Anterior cingulate cortex (tissue), 58 donors: ENCODE data around the gene DENND1A.
A peak's percentile ranks its signal among the peaks of the same experiment; 100 is the strongest.
"Not testable (repeated sequence)": the region's sequence is repeated elsewhere in the genome, so short reads cannot be mapped to it uniquely, and the experiment has no call there.

ENCODE experiments used
- DNase-seq, 58 donors: peaks; one replicate each; lab custom pipeline; 2025; lab: John Stamatoyannopoulos, UW

DENND1A gene

DNA sequence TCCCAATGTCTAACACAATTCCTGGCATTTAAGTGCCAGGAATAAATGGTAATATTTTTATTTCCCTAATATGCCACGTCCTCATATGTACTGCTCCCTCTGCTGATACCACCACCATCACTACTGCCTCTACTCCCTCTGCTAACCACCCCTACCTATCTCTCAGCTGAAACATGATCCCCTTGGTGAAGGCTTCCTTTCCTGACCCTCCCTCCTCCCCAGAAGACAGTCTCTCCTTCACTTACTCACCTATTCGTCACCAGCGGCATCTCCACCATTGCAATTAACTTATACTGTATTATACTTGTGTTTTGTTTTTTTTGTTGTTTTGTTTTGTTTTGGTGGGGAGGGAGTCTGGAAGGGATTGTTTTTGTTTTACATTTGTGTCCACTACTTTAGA lies 4.8 kb downstream of the DENND1A start:
- DNase-seq = no peak

DNA sequence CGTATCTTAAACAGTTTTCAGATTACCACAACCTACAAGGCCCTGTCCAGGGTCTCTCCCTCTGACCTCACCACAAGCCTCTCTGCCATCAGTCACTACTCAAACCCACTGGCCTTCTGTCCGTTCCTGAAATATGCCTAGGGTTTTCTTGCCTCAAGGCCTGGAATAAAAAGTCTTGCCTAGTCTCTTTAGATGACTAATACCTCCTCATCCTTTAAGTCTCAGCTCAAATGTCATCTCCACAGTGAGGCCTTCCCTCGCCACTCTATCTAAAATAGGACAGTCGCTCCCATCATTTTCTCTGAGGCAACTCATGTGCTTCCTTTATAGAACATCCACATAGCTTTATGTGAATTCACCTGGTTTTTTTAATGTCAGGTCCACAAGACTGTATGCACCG lies 5.2 kb downstream of the DENND1A start:
- no peak for DNase-seq

DNA sequence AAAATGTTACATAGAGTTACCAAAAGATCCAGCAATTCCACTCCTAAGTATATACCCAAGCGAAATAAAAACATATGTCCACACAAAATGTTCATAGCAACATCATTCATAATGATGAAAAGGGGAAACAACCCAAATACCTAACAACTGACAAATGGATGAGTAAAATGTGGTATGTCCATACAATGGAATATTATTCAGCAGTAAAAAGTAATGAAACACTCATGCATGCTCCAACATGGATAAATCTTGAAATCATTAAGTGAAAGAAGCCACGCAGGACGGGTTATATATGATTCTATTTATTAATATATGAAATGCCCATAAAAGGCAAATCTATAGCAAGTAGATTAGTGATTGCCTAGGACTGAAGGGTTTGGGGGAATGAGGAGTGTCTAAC lies 6.0 kb downstream of the DENND1A start:
- DNase-seq = no peak

DNA sequence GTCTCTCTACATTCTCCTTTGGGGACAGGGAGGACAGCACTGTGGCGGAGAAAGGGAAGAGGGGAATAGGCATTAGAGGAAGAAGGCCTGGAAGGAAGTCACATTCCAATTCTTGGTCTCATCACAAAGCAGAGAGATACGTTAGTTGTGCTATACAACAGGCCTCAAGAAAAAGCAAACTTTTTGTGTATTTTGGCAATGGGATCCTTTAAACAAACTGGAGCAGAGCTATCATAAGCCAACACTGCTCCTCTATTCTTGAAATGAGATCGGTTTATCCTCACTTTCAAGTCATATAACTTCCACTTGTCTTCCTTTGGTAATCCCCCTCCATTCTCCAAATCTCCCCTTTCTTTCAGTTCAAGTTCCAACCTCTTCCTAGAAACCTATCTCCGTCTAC lies 6.5 kb downstream of the DENND1A start:
- DNase-seq = no peak

DNA sequence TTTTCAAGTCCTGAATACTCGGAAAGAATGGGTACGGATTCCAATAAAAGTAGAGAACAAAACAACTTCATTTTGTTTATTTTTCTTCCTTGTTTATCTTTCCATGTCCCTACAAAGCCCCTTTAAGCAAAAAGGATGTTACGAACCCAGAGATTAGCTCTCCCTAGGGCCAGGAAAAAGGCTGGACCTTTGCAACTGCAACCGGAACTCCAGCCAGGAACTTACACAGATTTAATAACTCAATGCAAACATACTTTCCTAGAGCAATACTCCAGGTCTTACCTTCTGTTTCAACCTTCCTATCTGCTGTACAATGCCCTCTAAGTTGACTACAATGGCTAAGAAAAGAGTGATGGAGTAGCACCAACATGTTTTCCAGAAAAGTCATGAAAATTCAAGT lies 7.0 kb downstream of the DENND1A start:
- DNase-seq = no peak

DNA sequence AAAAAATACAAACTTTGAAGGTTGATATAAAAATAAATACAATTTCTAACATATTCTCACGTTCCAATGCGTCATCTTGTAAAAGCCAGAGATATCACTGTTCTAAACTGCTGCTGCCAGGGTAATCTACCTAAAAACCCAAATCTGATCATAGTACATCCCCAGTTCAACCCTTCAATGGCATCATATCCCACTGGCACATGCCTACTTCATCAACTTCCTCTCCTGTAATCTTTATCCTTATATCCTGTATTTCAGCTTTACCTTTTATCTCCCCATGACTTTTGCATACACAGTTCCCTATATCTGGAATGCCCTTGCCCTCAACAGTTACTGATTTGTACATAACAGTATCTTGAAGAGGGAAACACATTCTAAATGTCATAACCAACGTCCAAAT lies 7.5 kb downstream of the DENND1A start:
- no peak for DNase-seq

DNA sequence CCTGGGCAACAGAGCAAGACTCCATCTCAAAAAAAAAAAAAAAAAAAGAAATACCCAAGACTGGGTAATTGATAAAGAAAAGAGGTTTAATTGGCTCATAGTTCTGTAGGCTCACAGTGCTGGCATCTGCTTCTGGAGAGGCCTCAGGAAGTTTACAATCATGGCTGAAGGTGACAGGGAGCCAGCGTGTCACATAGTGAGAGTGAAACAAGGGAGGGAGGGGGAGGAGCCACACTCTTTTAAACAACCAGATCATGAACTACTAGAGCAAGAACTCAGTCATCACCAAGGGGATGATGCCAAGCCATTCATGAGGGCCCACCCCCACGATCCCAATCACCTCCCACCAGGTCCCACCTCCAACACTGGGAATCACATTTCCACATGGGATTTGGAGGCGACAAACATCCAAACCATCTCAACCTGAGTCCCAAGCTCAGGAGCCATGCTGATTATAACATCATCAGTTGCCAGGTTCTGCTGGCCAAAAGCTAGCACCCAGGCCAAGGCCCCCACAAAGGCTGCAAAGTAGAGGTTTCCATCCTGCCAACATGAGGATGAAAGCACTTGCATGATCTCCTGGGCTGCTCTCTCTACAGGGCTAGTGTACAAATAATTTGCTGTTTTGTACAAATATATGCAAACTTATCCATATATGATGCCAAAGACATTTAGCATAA lies 15.3 kb downstream of the DENND1A start:
- DNase-seq = no peak

DNA sequence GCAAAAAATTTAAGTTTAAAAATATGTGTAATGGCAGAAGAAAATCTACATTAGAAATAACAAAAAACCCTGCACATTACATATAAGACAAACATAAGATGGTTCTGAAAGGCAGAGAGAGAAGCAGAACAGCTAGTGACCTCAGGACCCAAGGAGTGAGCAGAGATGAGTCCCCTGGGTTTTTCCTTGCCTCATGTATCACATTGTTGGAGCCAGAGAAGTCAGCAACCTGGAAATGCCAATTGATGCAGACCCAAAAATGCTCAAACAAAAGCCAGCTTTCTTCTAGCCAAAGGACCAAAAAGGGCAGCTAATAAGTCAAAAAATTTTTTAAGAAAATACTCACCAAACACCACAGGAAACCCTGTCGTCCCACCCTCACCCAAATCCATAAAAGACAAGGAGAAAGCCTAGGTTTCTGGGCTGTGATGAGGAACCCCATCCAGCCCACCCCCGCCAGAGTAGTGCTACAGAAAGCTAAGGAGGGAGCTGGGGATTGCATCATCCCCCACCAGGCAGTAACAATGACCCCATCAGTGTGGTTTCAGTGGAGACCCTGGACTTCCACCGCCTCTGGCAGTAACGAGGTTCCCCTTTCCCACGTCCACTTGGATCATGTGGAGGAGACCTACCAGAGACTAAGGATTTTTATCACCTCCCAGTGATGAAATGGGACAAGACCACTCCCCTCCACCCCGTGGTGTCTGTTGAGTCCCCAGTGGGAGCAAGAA lies 17.6 kb downstream of the DENND1A start:
- no peak for DNase-seq

DNA sequence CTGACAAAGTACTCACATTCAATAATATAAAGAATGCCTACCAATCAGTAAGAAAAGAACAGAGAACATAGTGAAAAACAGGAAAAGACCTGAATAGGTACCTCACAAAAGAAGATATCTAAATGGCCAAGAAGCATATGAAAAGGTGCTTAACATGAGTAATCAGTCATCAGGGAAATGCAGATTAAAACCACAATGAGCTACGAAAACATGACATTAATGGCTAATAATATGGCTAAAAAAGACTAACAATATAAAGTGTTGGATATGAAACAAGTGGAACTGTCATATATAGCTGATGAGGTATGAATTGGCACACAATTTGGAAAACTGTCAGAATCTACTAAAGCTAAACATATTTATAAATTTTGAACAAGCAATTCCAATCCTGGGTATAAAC lies 18.9 kb downstream of the DENND1A start:
- DNase-seq = no peak

DNA sequence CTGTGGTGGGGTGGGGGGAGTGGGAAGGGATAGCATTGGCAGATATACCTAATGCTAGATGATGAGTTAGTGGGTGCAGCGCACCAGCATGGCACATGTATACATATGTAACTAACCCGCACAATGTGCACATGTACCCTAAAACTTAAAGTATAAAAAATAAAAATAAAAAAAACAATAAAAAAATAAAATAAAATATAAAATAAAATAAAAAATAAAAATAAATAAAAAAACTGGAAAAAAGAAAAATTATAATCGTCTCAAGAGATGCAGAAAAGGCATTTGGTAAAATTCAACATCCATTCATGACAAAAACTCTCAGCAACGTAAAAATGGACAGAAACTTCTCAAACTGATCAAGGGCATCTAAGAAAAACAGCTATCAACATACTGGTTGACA lies 20.7 kb downstream of the DENND1A start:
- not testable (repeated sequence) for DNase-seq

DNA sequence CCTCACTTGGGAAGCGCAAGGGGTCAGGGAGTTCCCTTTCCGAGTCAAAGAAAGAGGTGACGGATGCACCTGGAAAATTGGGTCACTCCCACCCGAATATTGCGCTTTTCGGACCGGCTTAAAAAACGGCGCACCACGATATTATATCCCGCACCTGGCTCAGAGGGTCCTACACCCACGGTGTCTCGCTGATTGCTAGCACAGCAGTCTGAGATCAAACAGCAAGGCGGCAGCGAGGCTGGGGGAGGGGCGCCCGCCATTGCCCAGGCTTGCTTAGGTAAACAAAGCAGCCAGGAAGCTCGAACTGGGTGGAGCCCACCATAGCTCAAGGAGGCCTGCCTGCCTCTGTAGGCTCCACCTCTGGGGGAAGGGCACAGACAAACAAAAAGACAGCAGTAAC lies 26.4 kb downstream of the DENND1A start:
- not testable (repeated sequence) for DNase-seq

DNA sequence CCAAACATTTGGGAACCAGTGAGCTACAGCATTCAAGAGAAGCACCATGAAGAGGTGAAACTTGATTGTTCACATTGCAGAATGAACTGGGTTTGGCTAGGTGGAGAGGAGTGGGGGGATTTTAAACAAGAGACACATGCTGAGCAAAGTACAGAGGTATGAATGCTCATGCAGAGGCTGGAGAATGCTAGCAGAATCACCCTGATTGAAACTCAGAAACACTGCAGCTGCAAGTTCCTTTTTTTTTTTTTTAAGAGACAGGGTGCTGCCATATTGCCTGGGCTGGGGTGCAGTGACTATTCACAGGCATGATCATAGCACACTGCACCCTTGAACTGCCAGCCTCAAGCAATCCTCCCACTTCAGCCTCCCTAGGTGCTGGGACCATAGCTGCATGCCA lies 35.1 kb downstream of the DENND1A start:
- DNase-seq = no peak

DNA sequence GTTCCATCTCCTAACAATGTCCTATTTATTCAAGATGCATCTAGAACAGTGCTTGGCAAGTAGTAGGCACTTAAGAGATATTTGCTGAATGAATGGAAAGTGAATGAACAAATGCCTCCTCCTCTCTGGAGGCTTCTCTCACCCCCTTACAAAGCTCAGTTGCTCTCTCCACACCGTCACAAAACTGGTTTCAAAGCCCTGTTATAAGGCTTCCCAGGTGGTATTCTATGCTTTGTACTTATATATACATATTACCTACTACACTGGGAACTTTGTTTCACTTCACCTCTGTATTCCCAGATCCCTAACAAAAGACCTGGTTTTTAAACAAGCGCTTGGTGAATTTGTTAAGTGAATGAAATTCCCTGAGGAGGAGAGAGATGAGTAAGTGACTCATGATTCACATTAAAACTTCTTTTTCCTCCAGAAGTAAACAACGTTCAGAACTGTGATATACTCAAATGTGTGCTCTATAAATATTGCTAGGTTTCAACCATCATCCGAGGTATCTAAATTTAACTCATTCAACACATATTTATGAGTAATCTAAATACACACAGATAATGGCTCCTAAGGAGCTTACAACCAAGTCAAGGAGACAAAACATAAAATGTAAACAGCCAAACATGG lies 36.0 kb downstream of the DENND1A start:
- no peak for DNase-seq

DNA sequence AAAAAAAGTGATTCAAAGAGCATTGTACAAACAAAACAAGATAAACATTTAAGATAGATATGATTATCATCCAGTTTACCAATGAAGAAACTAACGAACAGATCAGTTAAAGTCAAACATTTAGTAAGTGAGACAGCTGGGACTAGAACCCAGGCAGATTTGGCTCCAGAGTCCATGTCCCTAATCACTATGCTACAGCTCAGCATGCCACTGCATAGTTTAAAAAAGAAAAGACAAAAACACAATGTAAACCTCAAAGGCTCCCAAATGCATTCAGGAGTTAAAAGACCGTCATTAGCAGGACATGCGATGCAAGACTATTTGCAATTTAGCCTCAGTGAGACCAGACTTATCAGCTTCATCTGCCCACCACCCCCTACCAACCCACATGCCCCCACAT lies 36.8 kb downstream of the DENND1A start:
- no peak for DNase-seq

DNA sequence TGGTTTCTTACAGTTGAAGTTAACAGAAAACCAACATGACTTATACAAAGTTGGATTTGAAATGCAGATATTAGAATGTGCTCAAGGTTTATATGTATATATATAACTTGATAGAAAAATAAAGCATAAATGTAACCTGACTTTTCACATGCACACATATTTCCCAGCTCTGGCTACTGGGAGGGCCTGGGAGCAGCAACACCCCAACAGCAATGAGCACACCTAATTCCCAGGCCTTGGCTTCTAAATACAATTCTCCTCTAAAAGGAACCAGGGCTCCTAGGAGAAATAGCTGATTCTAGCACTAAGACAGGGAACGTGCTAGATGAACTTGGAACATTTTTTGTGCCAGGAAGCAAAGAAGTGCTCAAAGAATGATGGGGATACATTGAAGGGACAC lies 42.1 kb downstream of the DENND1A start:
- no peak for DNase-seq

DNA sequence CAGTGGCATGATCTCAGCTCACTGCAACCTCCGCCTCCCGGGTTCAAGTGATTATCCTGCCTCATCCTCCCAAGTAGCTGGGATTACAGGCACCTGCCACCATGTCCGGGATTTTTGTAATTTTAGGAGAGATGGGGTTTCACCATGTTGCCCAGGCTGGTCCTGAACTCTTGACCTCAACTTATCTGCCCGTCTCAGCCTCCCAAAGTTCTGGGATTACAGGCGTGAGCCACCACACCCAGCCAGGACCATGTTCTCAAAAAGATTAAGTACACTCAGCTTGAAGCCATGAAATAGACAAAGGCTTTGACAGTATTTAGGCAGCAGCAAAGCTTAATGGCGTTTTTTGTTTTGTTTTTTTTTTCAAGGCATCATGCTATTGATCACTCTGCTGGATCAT lies 44.1 kb downstream of the DENND1A start:
- not testable (repeated sequence) for DNase-seq

DNA sequence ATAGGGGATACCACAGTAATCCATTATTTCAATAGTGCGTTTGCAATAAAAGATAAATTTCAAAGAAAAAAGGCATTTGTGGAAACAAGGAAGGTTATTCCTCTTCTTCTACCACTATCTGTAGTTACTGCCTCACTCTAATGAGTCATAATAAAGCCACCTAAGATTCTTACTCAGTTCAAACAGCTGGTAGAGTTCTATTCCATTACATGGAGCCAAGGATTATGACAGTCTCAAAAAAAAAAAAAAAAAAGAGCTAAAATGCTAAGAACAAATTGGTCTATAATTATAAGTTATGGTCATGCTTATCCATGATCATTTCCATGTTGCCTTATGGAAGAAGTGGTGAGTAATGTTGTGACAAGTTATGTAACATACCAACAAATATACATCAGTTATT lies 46.3 kb downstream of the DENND1A start:
- DNase-seq = peak in 1 of 58 donors; percentile 17

DNA sequence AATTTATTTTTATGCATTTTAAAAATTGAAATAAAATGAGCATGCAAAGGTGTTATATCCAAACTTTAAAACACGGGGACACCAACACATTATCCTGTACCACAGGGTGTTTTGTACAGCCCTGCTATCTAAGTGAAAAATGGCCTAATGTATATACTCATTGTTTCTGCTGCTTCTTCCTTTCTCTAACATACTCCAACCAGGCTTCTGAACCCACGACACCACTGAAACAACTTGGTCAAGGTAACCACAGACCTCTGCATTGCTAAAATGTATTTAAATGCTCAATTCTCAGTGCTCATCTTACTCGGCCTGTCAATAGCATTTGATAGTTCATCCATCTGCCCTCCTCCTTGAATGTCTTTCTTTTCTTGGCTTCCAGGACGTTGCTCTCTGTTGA lies 48.3 kb downstream of the DENND1A start:
- no peak for DNase-seq

DNA sequence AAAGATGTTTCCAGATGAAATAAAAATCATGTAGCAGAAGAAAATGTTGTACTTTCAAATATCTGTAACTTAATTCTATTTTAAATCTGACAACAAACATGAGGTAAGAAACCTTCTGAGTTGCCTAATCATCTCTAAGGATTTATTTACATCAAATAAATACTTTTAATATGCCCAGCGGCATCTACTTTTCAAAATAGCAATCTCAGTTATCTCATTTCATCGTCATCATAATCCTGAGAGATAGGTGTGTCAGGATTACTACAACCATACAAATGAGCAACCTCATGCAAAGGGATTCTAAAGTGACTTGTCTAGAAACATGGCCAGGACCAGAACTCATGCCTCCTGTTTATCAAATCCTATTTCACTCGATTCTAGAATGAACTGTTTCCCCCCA lies 49.5 kb downstream of the DENND1A start:
- DNase-seq = no peak

DNA sequence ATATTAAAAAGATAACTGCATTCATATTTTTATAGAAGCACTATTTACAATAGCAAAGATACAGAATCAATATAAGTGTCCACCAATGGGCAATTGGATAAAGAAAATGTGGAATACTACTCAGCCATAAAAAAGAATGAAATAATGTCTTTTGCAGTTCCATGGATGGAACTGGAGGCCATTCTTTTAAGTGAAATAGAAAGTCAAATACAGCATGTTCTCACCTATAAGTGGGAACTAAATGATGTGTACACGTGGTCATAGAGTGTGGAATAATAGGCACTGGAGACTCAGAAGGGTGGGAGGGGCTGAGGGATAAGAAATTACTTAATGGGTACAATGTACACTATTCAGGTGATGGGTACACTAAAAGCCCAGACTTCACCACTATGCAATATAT lies 53.2 kb downstream of the DENND1A start:
- DNase-seq = no peak

DNA sequence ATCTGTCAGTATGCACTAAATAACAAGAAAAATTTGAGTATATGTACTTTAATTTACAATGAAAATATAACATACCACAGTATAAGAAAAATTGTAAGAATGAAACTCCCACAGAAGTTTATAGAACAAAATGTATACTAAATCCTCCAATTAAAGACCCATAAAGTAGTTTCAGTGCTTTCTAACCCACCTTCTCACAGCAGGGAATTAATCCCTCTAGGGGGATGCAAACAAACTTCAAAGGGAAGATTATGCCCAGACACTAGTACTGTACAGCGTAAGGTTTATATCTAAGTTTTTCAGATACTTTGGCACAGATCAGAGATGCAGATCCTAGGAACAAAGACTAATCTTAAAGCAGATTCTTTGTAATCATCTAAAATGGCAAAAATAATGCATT lies 57.2 kb downstream of the DENND1A start:
- DNase-seq = no peak

DNA sequence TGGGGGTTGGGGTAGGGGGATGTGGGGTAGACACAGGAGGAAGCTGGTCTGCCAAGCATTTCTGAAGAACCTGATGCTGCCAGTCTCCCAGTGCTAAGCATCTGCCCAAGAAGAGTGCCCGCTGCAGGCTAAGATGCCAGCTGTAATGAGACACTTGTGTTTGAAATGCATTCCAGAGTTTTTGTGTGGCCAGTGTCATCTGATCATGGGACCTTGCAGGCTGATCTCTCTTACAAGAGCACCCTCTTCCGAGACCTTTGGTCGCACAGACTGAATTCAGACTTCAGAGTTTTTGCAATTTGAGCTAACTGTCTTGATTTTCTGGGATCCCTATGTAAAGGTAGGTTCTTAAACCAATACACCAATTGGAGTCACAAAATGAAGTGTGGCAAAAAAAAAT lies 58.1 kb downstream of the DENND1A start:
- peak in 44 of 58 donors; percentile 3 to 77 (median 33) for DNase-seq
